A673 (cell line): ENCODE results near the gene HSF2. TPM values are rescaled to one million over a fixed set of nuclear protein-coding genes. Genes with fewer than 3 reads are reported as not detected.

Experiments
- BruUV-seq: library from RNA; stranded (reverse); fragments of 400-500 nt; replicated peaks from 2 replicates; lab custom pipeline; 2021; lab: Mats Ljungman, UMichigan
- CTCF ChIA-PET: fragments of 300-600 bp; sonication (Branson Sonifier 250); formaldehyde crosslinking; loops from one replicate; lab custom pipeline; 2022; ENCODE audit warnings: antibody characterized with exemption; lab: Charles Lee
- POLR2A ChIA-PET: fragments of 300-600 bp; sonication (Branson Sonifier 250); formaldehyde crosslinking; loops from one replicate; lab custom pipeline; 2022; ENCODE audit warnings: antibody characterized with exemption; ENCODE audit not compliant: low non-redundant PET; lab: Charles Lee
- DNase-seq: peaks from one replicate; pipeline ENCODE4 v3.0.0-alpha.2; 2015; ENCODE audit warnings: low spot score
- H3K27ac ChIP-seq: fragments of 200-600 bp; sonication (generic); 2 replicates; pipeline ENCODE4 v1.5.1; 2016; ENCODE audit warnings: mixed run types, low read depth, mild to moderate bottlenecking, mixed read lengths, antibody characterized with exemption, low read length; ENCODE audit not compliant: poor library complexity, severe bottlenecking
- H3K27me3 ChIP-seq: fragments of 200-600 bp; sonication (generic); replicated peaks from 2 replicates; pipeline ENCODE4 v1.6.1; 2017; ENCODE audit warnings: mixed run types, low read depth, mild to moderate bottlenecking, mixed read lengths, antibody characterized with exemption, low read length; ENCODE audit not compliant: insufficient read depth, poor library complexity
- H3K36me3 ChIP-seq: fragments of 200-600 bp; sonication (generic); 2 replicates; pipeline ENCODE4 v1.6.1; 2016; ENCODE audit warnings: mixed run types, mild to moderate bottlenecking, mixed read lengths, antibody characterized with exemption, low read length; ENCODE audit not compliant: insufficient read depth, poor library complexity, severe bottlenecking
- H3K4me1 ChIP-seq: fragments of 200-600 bp; sonication (generic); 2 replicates; pipeline ENCODE4 v1.6.1; 2017; ENCODE audit warnings: mixed run types, mild to moderate bottlenecking, mixed read lengths, antibody characterized with exemption, low read length; ENCODE audit not compliant: insufficient read depth, poor library complexity, severe bottlenecking
- H3K4me3 ChIP-seq: fragments of 200-600 bp; sonication (generic); 2 replicates; pipeline ENCODE4 v1.5.1; 2016; ENCODE audit warnings: low read depth, mixed run types, mild to moderate bottlenecking, mixed read lengths, low read length; ENCODE audit not compliant: poor library complexity, severe bottlenecking
- H3K9me3 ChIP-seq: fragments of 200-600 bp; sonication (generic); 2 replicates; pipeline ENCODE4 v1.6.1; 2016; ENCODE audit warnings: mixed run types, low read depth, mild to moderate bottlenecking, mixed read lengths, antibody characterized with exemption, low read length; ENCODE audit not compliant: poor library complexity, severe bottlenecking
- CTCF ChIP-seq: fragments of 300-800, 200-600 bp; sonication (generic); conservative IDR thresholded peaks from 2 replicates; pipeline ENCODE4 v1.5.1; 2017; ENCODE audit warnings: low read depth, mild to moderate bottlenecking, antibody characterized with exemption, low read length, moderate library complexity, mixed read lengths
- EZH2 ChIP-seq: fragments of 200-600 bp; sonication (generic); IDR thresholded peaks from 2 replicates; pipeline ENCODE4 v1.6.1; 2017; ENCODE audit warnings: borderline replicate concordance, low read depth, mild to moderate bottlenecking, mixed read lengths, antibody characterized with exemption, low read length; ENCODE audit not compliant: poor library complexity, severe bottlenecking
- intact Hi-C: fragments of 100-400 bp; cut with micrococcal nuclease; formaldehyde crosslinking; loops from one replicate; pipeline ENCODE4 v1.10.0; 2022; ENCODE audit not compliant: unreplicated experiment
- total RNA-seq: library from RNA; stranded (reverse); gene quantifications from 2 replicates; pipeline ENCODE4 v1.2.3, GENCODE V29; 2021

The HSF2 gene
- total RNA-seq, 1 experiment from 2014 or later, result 27.5 TPM

GRCh38 chr6:122406187-122406586 is 6.7 kb downstream of the HSF2 start:
- Histone ChIP-seq H3K27ac (peak overlapping the region; percentile 25), H3K36me3 (no peaks in the 10 kb centered on the region), H3K27me3 (no peaks in the 10 kb centered on the region), H3K4me1 (peaks cover 36% of the 10 kb centered on the region), H3K4me3 (no peak overlapping the region), H3K9me3 (no peaks in the 10 kb centered on the region)
- no TSS peak for BruUV-seq
- ChIA-PET CTCF (no interaction called here), POLR2A (no interaction called here)
- TF ChIP-seq EZH2, result no peak
- TF ChIP-seq CTCF, result no peak
- no peak for DNase-seq
- intact Hi-C loops, result loop anchor here (10.0 kb wide), 1 partner anchor 429 kb away; no protein-coding TSS in a partner anchor

GRCh38 chr6:122407712-122408111 is 8.3 kb downstream of the HSF2 start:
- Histone ChIP-seq H3K36me3 (peaks cover 7% of the 10 kb centered on the region), H3K4me3 (no peak overlapping the region), H3K27ac (peak overlapping the region; percentile 79), H3K27me3 (no peaks in the 10 kb centered on the region), H3K4me1 (peaks cover 31% of the 10 kb centered on the region), H3K9me3 (no peaks in the 10 kb centered on the region)
- peak; percentile 4 for DNase-seq
- BruUV-seq, result no TSS peak
- intact Hi-C loops, result loop anchor here (10.0 kb wide), 1 partner anchor 427 kb away; no protein-coding TSS in a partner anchor
- ChIA-PET POLR2A (no interaction called here), CTCF (no interaction called here)
- TF ChIP-seq EZH2 (no peak), CTCF (no peak)

GRCh38 chr6:122408240-122408639 is 8.8 kb downstream of the HSF2 start:
- BruUV-seq, result no TSS peak
- ChIA-PET CTCF (no interaction called here), POLR2A (no interaction called here)

More at GRCh38 chr6:122408240-122408639, 8.8 kb downstream of the HSF2 start:
- TF ChIP-seq CTCF, result no peak
- TF ChIP-seq EZH2, result no peak
- intact Hi-C loops, result loop anchor here (10.0 kb wide), 1 partner anchor 427 kb away; no protein-coding TSS in a partner anchor
- H3K9me3 ChIP-seq, result no peaks in the 10 kb centered on the region
- peak overlapping the region; percentile 79 for H3K27ac ChIP-seq
- peaks cover 31% of the 10 kb centered on the region for H3K4me1 ChIP-seq
- H3K36me3 ChIP-seq, result peaks cover 11% of the 10 kb centered on the region
- no peak for DNase-seq
- H3K27me3 ChIP-seq, result no peaks in the 10 kb centered on the region
- peak overlapping the region; percentile 32 for H3K4me3 ChIP-seq
